HL-60 (cell line): ENCODE data around the gene ABHD16B.
A peak's percentile ranks its signal among the peaks of the same experiment; 100 is the strongest.

Source experiments
- DNase-seq, 2 experiments: peaks; one replicate each; pipeline ENCODE4 v3.0.0-alpha.2; 2010 to 2020; ENCODE audit warnings: low read depth in 1 of 2, low spot score in 1 of 2
- H3K27ac ChIP-seq: fragments of 250-450 bp; sonication (Bioruptor Pico); replicated peaks from 2 replicates; pipeline ENCODE4 v1.5.1; 2020; ENCODE audit warnings: mild to moderate bottlenecking, moderate library complexity
- H3K27me3 ChIP-seq: fragments of 250-450 bp; sonication (Bioruptor Pico); 2 replicates; pipeline ENCODE4 v1.5.1; 2021; ENCODE audit warnings: mild to moderate bottlenecking, moderate library complexity; ENCODE audit not compliant: insufficient read depth, poor library complexity, severe bottlenecking
- H3K4me3 ChIP-seq: replicated peaks from 2 replicates; pipeline ENCODE4 v1.5.1; 2011; ENCODE audit warnings: mild to moderate bottlenecking, control low read depth, low read length; ENCODE audit not compliant: insufficient read depth
- GABPA ChIP-seq: IDR thresholded peaks from 2 replicates; pipeline ENCODE4 v1.6.1; 2012; ENCODE audit warnings: low read depth
- POLR2AphosphoS5 ChIP-seq: IDR thresholded peaks from 2 replicates; pipeline ENCODE4 v1.6.1; 2012; ENCODE audit warnings: low read depth
- SPI1 ChIP-seq: IDR thresholded peaks from 2 replicates; pipeline ENCODE4 v1.6.1; 2012; ENCODE audit warnings: low read depth, mild to moderate bottlenecking, borderline replicate concordance
- TF ChIP-seq, protein P1 (sequence below): IDR thresholded peaks from 2 replicates; pipeline ENCODE4 v1.6.1; 2012; ENCODE audit warnings: low read depth; ENCODE audit not compliant: insufficient replicate concordance
- TF ChIP-seq, protein P2 (sequence below): IDR thresholded peaks from one replicate; pipeline ENCODE4 v1.5.1; 2011; ENCODE audit warnings: low read length, control low read depth, inconsistent platforms; ENCODE audit not compliant: insufficient read depth

The ABHD16B gene

DNA sequence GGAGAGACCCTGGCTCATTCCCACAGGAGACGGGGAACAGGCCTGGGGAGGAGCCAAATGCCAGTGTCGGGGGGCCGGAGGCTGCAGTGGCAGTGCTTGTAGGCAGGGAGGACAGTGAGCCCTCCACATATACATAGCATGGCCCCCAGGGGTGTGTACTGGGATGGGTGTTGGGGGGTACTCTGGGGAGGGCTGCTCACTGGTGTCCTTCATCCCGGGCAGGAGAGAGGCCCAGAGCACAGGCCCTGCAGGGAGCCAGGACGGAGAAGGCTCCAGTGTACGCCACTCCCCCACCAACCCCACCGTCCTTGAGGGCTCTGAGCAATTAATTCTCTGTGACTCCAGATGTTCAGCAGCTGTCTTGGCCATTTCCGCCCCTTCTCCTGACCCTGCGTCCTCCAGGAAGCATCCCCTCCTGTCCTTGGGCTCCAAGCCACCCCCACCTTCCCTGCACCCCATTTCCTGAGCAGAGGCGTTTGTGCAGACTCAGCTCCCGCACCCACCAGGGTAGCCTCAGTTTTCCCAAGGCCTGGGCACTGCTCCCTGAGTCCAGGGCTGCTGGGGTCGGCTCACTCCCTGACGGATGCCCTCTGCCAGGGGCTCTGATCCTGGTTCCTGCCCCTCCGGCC, 3.4 kb upstream of the ABHD16B start:
- no peak overlapping the region for H3K27ac ChIP-seq
- no peaks in the 10 kb centered on the region for H3K27me3 ChIP-seq
- TF ChIP-seq POLR2AphosphoS5 (0 out of 2 replicates have a peak, but pooled peaks have one; percentile 7), SPI1 (no peak)
- no peak overlapping the region for H3K4me3 ChIP-seq
- no peak for DNase-seq

DNA sequence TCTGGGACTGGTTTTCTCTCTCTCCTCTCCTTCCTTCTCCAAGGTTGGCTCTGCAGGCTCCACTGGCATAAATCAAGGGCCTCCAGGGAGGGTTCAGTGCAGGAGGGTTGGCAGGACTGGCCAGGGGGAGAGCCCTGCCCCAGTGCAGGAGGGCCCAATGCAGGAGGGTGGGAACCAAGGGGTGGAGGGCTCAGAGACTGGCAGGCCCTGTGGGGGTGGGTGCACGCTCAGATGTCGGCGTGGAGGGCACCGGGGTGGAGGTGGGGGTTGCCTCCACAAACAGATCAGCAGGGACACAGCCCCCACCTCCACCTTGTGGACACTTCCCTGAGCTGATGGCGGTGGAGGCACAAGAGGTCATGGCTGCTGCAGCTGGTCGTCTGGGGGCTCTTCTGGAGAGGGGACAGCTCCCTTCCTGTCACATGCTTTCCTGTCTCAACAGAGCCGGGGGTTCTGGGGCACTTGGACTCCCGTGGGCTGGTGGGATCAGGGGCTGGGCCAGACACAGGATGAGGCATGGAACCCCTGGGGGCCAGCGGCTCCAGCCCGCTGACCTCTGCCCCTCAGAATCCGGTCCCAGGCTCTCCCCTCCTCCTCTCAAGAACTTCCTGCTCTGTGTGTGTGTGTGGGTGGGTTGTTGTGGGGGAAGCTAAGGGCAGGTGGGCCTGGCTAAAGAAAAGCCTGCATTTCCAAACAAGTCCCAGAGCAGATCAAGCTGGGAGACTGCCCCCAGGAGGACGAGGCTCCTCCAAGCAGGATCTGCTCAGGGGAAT, 2.7 kb upstream of the ABHD16B start:
- no peak for DNase-seq
- Histone ChIP-seq H3K4me3 (no peak overlapping the region), H3K27ac (no peak overlapping the region), H3K27me3 (no peaks in the 10 kb centered on the region)
- TF ChIP-seq POLR2AphosphoS5, result peak; percentile 60
- TF ChIP-seq, protein P1, sequence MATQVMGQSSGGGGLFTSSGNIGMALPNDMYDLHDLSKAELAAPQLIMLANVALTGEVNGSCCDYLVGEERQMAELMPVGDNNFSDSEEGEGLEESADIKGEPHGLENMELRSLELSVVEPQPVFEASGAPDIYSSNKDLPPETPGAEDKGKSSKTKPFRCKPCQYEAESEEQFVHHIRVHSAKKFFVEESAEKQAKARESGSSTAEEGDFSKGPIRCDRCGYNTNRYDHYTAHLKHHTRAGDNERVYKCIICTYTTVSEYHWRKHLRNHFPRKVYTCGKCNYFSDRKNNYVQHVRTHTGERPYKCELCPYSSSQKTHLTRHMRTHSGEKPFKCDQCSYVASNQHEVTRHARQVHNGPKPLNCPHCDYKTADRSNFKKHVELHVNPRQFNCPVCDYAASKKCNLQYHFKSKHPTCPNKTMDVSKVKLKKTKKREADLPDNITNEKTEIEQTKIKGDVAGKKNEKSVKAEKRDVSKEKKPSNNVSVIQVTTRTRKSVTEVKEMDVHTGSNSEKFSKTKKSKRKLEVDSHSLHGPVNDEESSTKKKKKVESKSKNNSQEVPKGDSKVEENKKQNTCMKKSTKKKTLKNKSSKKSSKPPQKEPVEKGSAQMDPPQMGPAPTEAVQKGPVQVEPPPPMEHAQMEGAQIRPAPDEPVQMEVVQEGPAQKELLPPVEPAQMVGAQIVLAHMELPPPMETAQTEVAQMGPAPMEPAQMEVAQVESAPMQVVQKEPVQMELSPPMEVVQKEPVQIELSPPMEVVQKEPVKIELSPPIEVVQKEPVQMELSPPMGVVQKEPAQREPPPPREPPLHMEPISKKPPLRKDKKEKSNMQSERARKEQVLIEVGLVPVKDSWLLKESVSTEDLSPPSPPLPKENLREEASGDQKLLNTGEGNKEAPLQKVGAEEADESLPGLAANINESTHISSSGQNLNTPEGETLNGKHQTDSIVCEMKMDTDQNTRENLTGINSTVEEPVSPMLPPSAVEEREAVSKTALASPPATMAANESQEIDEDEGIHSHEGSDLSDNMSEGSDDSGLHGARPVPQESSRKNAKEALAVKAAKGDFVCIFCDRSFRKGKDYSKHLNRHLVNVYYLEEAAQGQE, result no peak
- no peak for TF ChIP-seq GABPA

DNA sequence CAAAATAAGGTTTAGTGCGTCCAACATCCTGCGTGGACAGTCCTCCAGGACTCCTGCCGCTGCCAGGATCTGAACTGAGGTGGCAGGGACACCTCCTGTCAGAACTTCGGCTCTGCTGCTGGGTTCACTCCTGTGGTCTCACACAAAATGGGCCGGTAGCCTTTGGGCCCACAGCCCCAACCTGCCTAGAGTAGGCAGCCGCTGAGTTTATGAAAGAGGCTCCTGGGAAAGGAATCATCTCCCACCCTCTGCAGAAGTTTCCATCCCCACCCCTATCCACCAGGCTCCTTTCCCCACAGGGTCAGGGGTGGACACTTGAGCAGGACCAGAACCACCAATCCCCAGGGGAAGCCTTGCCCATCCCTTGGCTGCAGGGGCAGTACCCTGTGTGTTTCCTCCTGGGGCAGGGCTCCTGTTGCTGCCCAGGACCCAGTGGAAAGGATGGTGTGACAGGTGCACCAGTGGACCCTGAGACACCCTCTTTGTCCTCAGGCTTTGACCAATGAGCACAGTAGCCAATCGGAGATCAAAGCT, 2.1 kb upstream of the ABHD16B start:
- Histone ChIP-seq H3K27ac (no peak overlapping the region), H3K4me3 (no peak overlapping the region), H3K27me3 (no peaks in the 10 kb centered on the region)
- no peak for DNase-seq
- TF ChIP-seq, protein P2, sequence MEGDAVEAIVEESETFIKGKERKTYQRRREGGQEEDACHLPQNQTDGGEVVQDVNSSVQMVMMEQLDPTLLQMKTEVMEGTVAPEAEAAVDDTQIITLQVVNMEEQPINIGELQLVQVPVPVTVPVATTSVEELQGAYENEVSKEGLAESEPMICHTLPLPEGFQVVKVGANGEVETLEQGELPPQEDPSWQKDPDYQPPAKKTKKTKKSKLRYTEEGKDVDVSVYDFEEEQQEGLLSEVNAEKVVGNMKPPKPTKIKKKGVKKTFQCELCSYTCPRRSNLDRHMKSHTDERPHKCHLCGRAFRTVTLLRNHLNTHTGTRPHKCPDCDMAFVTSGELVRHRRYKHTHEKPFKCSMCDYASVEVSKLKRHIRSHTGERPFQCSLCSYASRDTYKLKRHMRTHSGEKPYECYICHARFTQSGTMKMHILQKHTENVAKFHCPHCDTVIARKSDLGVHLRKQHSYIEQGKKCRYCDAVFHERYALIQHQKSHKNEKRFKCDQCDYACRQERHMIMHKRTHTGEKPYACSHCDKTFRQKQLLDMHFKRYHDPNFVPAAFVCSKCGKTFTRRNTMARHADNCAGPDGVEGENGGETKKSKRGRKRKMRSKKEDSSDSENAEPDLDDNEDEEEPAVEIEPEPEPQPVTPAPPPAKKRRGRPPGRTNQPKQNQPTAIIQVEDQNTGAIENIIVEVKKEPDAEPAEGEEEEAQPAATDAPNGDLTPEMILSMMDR, result peak; percentile 1
- TF ChIP-seq POLR2AphosphoS5, result no peak

DNA sequence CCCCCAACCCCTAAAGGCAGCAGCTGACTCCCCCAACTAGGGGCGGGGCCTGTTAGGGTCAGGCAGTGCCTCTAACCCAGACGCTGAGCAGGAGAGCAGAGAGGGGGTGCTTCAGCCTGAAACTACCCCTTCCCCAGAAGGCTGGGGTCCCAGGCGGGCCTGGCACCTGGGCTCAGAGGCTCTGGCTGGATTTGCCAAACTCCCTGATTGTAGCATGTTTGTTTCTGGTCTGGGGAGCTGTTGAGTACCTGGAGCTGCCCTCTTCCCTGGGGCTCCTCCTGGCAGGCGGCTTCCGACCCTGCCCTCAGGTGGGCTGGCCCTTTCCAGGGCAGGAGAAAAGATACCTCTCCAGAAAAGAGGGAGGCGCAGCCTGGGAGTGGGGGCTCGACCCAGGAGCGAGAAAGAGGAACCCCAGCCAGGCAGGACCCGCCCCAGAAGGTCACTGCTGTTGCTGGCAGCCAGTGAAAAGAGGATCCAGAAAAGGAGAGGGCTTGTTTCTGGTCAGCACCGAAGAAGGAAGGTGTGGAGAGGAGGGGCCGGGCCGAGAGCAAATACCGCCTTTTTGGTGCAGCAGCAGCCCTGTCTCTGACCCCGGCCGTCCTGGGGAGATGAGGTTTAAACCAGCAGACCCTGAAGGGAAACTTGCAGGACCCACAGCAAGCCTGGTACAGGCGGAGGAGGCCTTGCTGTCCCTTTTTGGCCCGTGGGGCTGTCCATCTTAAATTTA, 810 bp upstream of the ABHD16B start:
- peak; percentile 92 for TF ChIP-seq SPI1
- TF ChIP-seq, protein P1, result no peak
- TF ChIP-seq GABPA, result 0 out of 2 replicates have a peak, but pooled peaks have one; percentile 47
- TF ChIP-seq, protein P2, result no peak
- peak; percentile 78 for TF ChIP-seq POLR2AphosphoS5
- Histone ChIP-seq H3K27me3 (no peaks in the 10 kb centered on the region), H3K4me3 (no peak overlapping the region), H3K27ac (peak overlapping the region; percentile 25; the same call in 1 of the 2 replicates)
- peak in 1 of 2 experiments; percentile 88 for DNase-seq
